Tibial nerve (tissue), 4 donors: Measurements from ENCODE around the gene EMX1. TPM values are rescaled to one million over a fixed set of nuclear protein-coding genes. Genes with fewer than 3 reads are reported as not detected.

Experiments used
- DNase-seq, 2 donors: peaks; one replicate each; pipeline ENCODE4 v3.0.0-alpha.2; 2019; ENCODE audit warnings: low spot score in 2 of 2
- H3K27ac ChIP-seq, 4 donors: fragments of 200-600 bp; sonication (generic) in 3 of 4; one replicate each; pipeline ENCODE4 v1.5.1; 2017 to 2019; ENCODE audit warnings: mild to moderate bottlenecking in 1 of 4
- H3K27me3 ChIP-seq, 2 donors: fragments of 200-600 bp; sonication (generic) in 1 of 2; one replicate each; pipeline versions ENCODE4 v1.5.1 to v1.6.0; 2017 to 2019
- H3K36me3 ChIP-seq, 3 donors: fragments of 200-600 bp; sonication (generic); one replicate each; pipeline ENCODE4 v1.5.1; 2018 to 2019
- H3K4me1 ChIP-seq, 4 donors: fragments of 200-600 bp; sonication (generic) in 3 of 4; one replicate each; pipeline ENCODE4 v1.5.1; 2017 to 2019
- H3K4me3 ChIP-seq, 4 donors: fragments of 200-600 bp; sonication (generic) in 3 of 4; one replicate each; pipeline ENCODE4 v1.5.1; 2017 to 2019; ENCODE audit warnings: mild to moderate bottlenecking in 1 of 4, moderate library complexity in 1 of 4
- H3K9me3 ChIP-seq, 4 donors: fragments of 200-600 bp; sonication (generic) in 3 of 4; one replicate each; pipeline ENCODE4 v1.5.1; 2017 to 2019
- CTCF ChIP-seq, 5 experiments: fragments of 200-600 bp in 3 of 5; fragments of 450-650 bp in 2 of 5; sonication (generic) in 3 of 5; IDR thresholded peaks; one replicate each; pipeline ENCODE4 v1.5.1; 2016 to 2019; ENCODE audit warnings: antibody characterized with exemption in 5 of 5, mild to moderate bottlenecking in 3 of 5, moderate library complexity in 2 of 5
- EP300 ChIP-seq, 2 donors: sonication (generic); formaldehyde crosslinking; IDR thresholded peaks; one replicate each; pipeline ENCODE4 v1.6.1; 2017; ENCODE audit warnings: antibody characterized with exemption in 2 of 2, mild to moderate bottlenecking in 1 of 2
- POLR2A ChIP-seq, 2 donors: fragments of 450-650 bp; IDR thresholded peaks; one replicate each; pipeline ENCODE4 v1.6.1; 2017; ENCODE audit warnings: antibody characterized with exemption in 2 of 2, mild to moderate bottlenecking in 2 of 2, moderate library complexity in 2 of 2
- WGBS, 2 donors: methylation state at CpG; one replicate each; pipeline ENCODE4 v1.1.5; 2018; 5-methylcytosine and 5-hydroxymethylcytosine counted together
- total RNA-seq, 4 donors: library from RNA; depleted of rRNA; stranded (reverse); fragments of >200 nt; gene quantifications; one replicate each; pipeline ENCODE4 v1.1.0, GENCODE V29; 2016

The EMX1 gene
- total RNA-seq, 4 donors from 2014 or later: not detected

- no peak overlapping the region for H3K27ac ChIP-seq
- no peaks in the 10 kb centered on the region for H3K4me1 ChIP-seq
- TF ChIP-seq EP300 (IDR thresholded peaks at IDR 0.05): no peak
- TF ChIP-seq POLR2A (IDR thresholded peaks at IDR 0.05): no peak
- TF ChIP-seq CTCF (IDR thresholded peaks at IDR 0.05): no peak
- no peaks in the 10 kb centered on the region for H3K9me3 ChIP-seq
- DNase-seq: no peak
- H3K36me3 ChIP-seq: peaks cover 0 to 65% (median 0%) of the 10 kb centered on the region in 3 donors
- H3K4me3 ChIP-seq: no peak overlapping the region
- WGBS, 2 donors: 92 to 94% methylated on average over 26 of the region's 26 CpGs
- no peaks in the 10 kb centered on the region for H3K27me3 ChIP-seq
Observed at GRCh38 chr2:72959995-72960981, 43.0 kb downstream of the EMX1 start.

DNA sequence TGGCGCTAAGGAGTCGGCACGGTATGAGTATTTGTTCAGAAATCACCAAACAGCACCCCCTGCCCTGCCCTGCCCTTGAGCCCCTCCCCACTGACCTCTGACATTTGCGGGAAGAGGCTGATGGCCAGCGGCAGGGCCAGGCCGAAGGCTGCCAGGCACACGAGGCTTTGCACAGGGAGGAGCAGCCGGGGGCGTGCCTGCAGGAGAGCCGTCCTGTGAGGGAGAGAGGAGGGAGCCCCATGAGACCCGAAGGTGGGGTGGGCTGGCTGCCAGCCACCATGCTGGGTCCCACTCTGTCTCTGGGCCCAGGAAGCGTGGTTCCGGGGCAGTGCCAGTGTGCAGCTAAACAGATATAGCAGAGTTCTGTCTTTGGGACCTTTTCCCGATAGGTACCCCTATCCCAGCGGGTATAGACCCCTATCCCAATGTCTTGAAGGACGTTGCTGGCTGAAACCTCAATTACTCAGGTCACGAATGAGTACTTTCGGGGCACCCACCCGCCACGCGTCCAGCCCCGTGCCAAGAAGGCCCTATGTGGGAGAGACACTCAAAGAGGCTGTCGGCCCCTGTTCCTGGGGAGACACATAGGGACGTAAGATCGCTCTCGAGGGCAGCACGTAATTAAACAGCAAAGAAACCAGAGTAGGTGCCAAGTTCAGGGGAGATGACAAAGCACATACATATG is 43.9 kb downstream of the EMX1 start:
- TF ChIP-seq POLR2A (IDR thresholded peaks at IDR 0.05): no peak
- TF ChIP-seq CTCF (IDR thresholded peaks at IDR 0.05): no peak
- no peak for TF ChIP-seq EP300 (IDR thresholded peaks at IDR 0.05)
- H3K27me3 ChIP-seq: no peaks in the 10 kb centered on the region
- peaks cover 0 to 68% (median 0%) of the 10 kb centered on the region in 3 donors for H3K36me3 ChIP-seq
- H3K27ac ChIP-seq: no peak overlapping the region
- WGBS, 2 donors: 75 to 77% methylated on average over 23 to 27 of the region's 27 CpGs
- H3K4me1 ChIP-seq: no peaks in the 10 kb centered on the region
- H3K4me3 ChIP-seq: no peak overlapping the region
- DNase-seq: no peak
- H3K9me3 ChIP-seq: no peaks in the 10 kb centered on the region

GRCh38 chr2:72961853-72962468 is 44.6 kb downstream of the EMX1 start:
- H3K9me3 ChIP-seq: no peaks in the 10 kb centered on the region
- peaks cover 0 to 69% (median 0%) of the 10 kb centered on the region in 3 donors for H3K36me3 ChIP-seq
- no peaks in the 10 kb centered on the region for H3K27me3 ChIP-seq
- H3K4me1 ChIP-seq: no peaks in the 10 kb centered on the region
- WGBS, 2 donors: 79 to 89% methylated on average over 5 to 8 of the region's 8 CpGs
- TF ChIP-seq CTCF (IDR thresholded peaks at IDR 0.05) (no peak), POLR2A (IDR thresholded peaks at IDR 0.05) (no peak), EP300 (IDR thresholded peaks at IDR 0.05) (no peak)
- no peak overlapping the region for H3K4me3 ChIP-seq
- no peak overlapping the region for H3K27ac ChIP-seq
- no peak for DNase-seq

GRCh38 chr2:72962911-72963310 is 45.6 kb downstream of the EMX1 start:
- TF ChIP-seq POLR2A (IDR thresholded peaks at IDR 0.05): no peak
- TF ChIP-seq EP300 (IDR thresholded peaks at IDR 0.05): no peak
- no peak for TF ChIP-seq CTCF (IDR thresholded peaks at IDR 0.05)
- H3K4me3 ChIP-seq: no peak overlapping the region
- no peak for DNase-seq
- H3K9me3 ChIP-seq: no peaks in the 10 kb centered on the region
- peaks cover 0 to 76% (median 0%) of the 10 kb centered on the region in 3 donors for H3K36me3 ChIP-seq
- no peaks in the 10 kb centered on the region for H3K4me1 ChIP-seq
- H3K27me3 ChIP-seq: no peaks in the 10 kb centered on the region
- WGBS, 2 donors: 73 to 78% methylated on average over 7 of the region's 7 CpGs
- H3K27ac ChIP-seq: no peak overlapping the region
